MM.1S (cell line): Measurements from ENCODE around the gene MB.

ENCODE experiments used
- EZH2 ChIP-seq: fragments of 300-600 bp; sonication (generic); optimal IDR thresholded peaks from 2 replicates; pipeline ENCODE3; 2017; ENCODE audit warnings: low read depth, mild to moderate bottlenecking, antibody characterized with exemption, low read length, mixed read lengths
- EZH2phosphoT487 ChIP-seq: fragments of 300-600 bp; sonication (generic); IDR thresholded peaks from 2 replicates; pipeline ENCODE4 v1.6.1; 2018; ENCODE audit warnings: antibody characterized with exemption, low read length
- TF ChIP-seq, protein P1 (sequence below): fragments of 300-600 bp; sonication (generic); IDR thresholded peaks from 2 replicates; pipeline ENCODE4 v1.5.1; 2016; ENCODE audit warnings: antibody characterized with exemption, low read length, mixed read lengths

DNA sequence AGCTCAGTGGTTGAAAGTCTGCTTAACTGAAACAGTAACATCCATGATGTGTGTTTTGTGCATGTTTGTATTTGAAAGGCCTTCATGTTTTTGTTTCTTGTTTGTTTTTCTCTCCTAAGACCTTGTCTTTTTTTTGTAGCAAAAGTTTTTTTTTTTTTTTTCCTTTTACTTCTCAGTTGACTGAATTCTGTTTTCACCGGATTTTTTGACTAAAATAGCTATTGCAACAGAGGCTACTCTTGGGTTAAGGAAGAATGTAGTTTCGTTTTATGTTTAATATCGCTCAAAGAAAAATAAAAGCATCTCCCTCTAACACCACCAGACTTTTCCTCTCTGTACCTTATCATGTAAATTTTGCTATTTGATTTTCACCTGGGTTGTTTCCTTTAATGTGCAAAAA is 46.2 kb upstream of the MB start:
- TF ChIP-seq, protein P1, sequence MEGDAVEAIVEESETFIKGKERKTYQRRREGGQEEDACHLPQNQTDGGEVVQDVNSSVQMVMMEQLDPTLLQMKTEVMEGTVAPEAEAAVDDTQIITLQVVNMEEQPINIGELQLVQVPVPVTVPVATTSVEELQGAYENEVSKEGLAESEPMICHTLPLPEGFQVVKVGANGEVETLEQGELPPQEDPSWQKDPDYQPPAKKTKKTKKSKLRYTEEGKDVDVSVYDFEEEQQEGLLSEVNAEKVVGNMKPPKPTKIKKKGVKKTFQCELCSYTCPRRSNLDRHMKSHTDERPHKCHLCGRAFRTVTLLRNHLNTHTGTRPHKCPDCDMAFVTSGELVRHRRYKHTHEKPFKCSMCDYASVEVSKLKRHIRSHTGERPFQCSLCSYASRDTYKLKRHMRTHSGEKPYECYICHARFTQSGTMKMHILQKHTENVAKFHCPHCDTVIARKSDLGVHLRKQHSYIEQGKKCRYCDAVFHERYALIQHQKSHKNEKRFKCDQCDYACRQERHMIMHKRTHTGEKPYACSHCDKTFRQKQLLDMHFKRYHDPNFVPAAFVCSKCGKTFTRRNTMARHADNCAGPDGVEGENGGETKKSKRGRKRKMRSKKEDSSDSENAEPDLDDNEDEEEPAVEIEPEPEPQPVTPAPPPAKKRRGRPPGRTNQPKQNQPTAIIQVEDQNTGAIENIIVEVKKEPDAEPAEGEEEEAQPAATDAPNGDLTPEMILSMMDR: no peak
- no peak for TF ChIP-seq EZH2
- TF ChIP-seq EZH2phosphoT487: no peak
